Hematopoietic multipotent progenitor cell treated with erythropoietin and hydrocortisone succinate and interleukin-3 and kit ligand, for 17 days (in vitro differentiated cells): ENCODE results near the gene FAM199X.

Experiments used
- DNase-seq: peaks from one replicate; pipeline ENCODE4 v3.0.0-alpha.2; 2015; ENCODE audit warnings: low spot score

FAM199X gene

GRCh38 chrX:104165894-104166734 is at the start of gene FAM199X:
Gene FAM199X, plus strand, starts transcription at chrX:104166453. Its CDS starts 333 bp downstream, at chrX:104166786.
- peak; percentile 83 for DNase-seq

GRCh38 chrX:104117759-104118158 is 48.5 kb upstream of the FAM199X start:
- DNase-seq: no peak

- no peak for DNase-seq
Observed at GRCh38 chrX:104118765-104119164, 47.5 kb upstream of the FAM199X start.

- no peak for DNase-seq
Observed at GRCh38 chrX:104122829-104123228, 43.4 kb upstream of the FAM199X start.

- no peak for DNase-seq
Observed at GRCh38 chrX:104126856-104127255, 39.4 kb upstream of the FAM199X start.

GRCh38 chrX:104130808-104131207 is 35.4 kb upstream of the FAM199X start:
- DNase-seq: no peak

GRCh38 chrX:104134583-104135261 is 31.5 kb upstream of the FAM199X start:
- DNase-seq: no peak

- no peak for DNase-seq
Observed at GRCh38 chrX:104135677-104136076, 30.6 kb upstream of the FAM199X start.

GRCh38 chrX:104136241-104137019 is 29.8 kb upstream of the FAM199X start:
- DNase-seq: peak; percentile 77

GRCh38 chrX:104137496-104137895 is 28.8 kb upstream of the FAM199X start:
- peak; percentile 34 for DNase-seq

GRCh38 chrX:104141087-104141760 is 25.0 kb upstream of the FAM199X start:
- DNase-seq: no peak

- DNase-seq: no peak
Observed at GRCh38 chrX:104151037-104151436, 15.2 kb upstream of the FAM199X start.

GRCh38 chrX:104156630-104157529 is 9.4 kb upstream of the FAM199X start, which contains the start of gene SLC25A53:
Gene SLC25A53, minus strand, starts transcription at chrX:104157009. Its CDS starts 51,752 bp downstream, at chrX:104105257.
- DNase-seq: peak; percentile 76

- no peak for DNase-seq
Observed at GRCh38 chrX:104166735-104167436, 633 bp downstream of the FAM199X start.

- DNase-seq: no peak
Observed at GRCh38 chrX:104168127-104168526, 1.9 kb downstream of the FAM199X start.

GRCh38 chrX:104172121-104172520 is 5.9 kb downstream of the FAM199X start:
- DNase-seq: no peak

- no peak for DNase-seq
Observed at GRCh38 chrX:104172788-104173187, 6.5 kb downstream of the FAM199X start.

GRCh38 chrX:104173841-104174240 is 7.6 kb downstream of the FAM199X start:
- no peak for DNase-seq

GRCh38 chrX:104183685-104184084 is 17.4 kb downstream of the FAM199X start:
- no peak for DNase-seq

GRCh38 chrX:104187931-104188330 is 21.7 kb downstream of the FAM199X start:
- DNase-seq: no peak
